ENCODE data around the gene UBE2QL1. TPM values are rescaled to one million over a fixed set of nuclear protein-coding genes. Genes with fewer than 3 reads are reported as not detected.

Gene UBE2QL1
- total and polyA plus RNA-seq, 4 donors: 0.02 to 0.51 (median 0.09) TPM

DNA sequence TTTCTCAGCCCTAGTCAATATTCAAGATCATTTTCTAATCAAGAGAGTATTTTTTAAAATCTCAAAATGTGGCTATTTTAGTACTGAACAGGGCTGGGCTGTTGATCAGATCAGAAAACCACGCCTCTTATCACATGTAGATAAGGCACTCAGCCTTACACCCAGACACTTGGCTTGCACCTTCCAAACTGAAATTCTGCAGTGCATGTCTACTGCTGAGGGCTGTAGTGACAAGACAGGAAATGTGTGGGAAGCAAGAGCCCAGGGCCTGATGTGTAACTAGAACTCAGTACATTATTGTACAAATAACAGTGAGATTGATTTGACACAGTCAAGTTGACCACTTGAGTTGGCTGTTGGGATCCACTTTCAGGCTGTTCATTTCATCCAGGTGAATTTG lies 48.6 kb downstream of the UBE2QL1 start:
- ATAC-seq (ENCODE audit: insufficient read depth, low FRiP score): no peak
- H3K36me3 ChIP-seq (ENCODE audit: control insufficient read depth in 4 of 4, insufficient read depth in 4 of 4, low read length in 4 of 4): no peaks in the 10 kb centered on the region
- H3K27me3 ChIP-seq (ENCODE audit: control insufficient read depth in 3 of 3, insufficient read depth in 3 of 3, low read length in 2 of 3): no peaks in the 10 kb centered on the region
- peaks cover 0 to 11% (median 0%) of the 10 kb centered on the region in 5 donors for H3K4me1 ChIP-seq (ENCODE audit: control insufficient read depth in 5 of 5, insufficient read depth in 5 of 5, low read length in 5 of 5)
- no peak for TF ChIP-seq CTCF (IDR thresholded peaks at IDR 0.05; ENCODE audit: control extremely low read depth, extremely low read depth)
- no peak overlapping the region for H3K27ac ChIP-seq (ENCODE audit: low read depth in 1 of 2, low read length in 1 of 2)
- H3K9me3 ChIP-seq (ENCODE audit: control insufficient read depth in 4 of 4, insufficient read depth in 3 of 4, low read length in 3 of 4): peaks cover 0 to 2% (median 0%) of the 10 kb centered on the region in 4 donors
- no peak overlapping the region for H3K4me3 ChIP-seq
- H3K9ac ChIP-seq (ENCODE audit: insufficient read depth in 1 of 2, low read length in 2 of 2): no peak overlapping the region
- DNase-seq: no peak
- 64 to 77% methylated on average over 1 of the region's 1 CpG for WGBS, 2 donors

DNA sequence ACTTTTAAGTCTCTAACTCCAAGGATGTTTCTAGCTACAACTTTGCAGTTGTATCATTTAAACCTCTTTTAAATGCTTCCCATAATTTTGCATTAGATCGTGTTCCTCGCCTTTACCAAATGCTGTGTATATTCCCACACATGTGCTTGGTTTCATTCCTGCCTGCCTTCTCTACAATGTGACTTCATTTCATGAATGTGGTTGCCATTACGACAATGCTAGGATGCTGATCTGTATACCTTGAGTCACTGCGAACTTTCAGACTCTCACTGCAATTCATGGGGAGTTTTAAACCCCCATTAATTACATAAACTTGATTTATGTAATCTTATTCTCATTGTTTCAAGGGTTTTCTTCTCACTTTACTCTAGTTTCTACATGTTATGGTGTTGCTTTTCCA lies 50.3 kb downstream of the UBE2QL1 start:
- no peak for TF ChIP-seq CTCF (IDR thresholded peaks at IDR 0.05; ENCODE audit: control extremely low read depth, extremely low read depth)
- H3K27me3 ChIP-seq (ENCODE audit: control insufficient read depth in 3 of 3, insufficient read depth in 3 of 3, low read length in 2 of 3): no peaks in the 10 kb centered on the region
- peaks cover 0 to 10% (median 2%) of the 10 kb centered on the region in 4 donors for H3K9me3 ChIP-seq (ENCODE audit: control insufficient read depth in 4 of 4, insufficient read depth in 3 of 4, low read length in 3 of 4)
- 89 to 91% methylated on average over 4 of the region's 4 CpGs for WGBS, 2 donors
- peaks cover 0 to 11% (median 0%) of the 10 kb centered on the region in 5 donors for H3K4me1 ChIP-seq (ENCODE audit: control insufficient read depth in 5 of 5, insufficient read depth in 5 of 5, low read length in 5 of 5)
- ATAC-seq (ENCODE audit: insufficient read depth, low FRiP score): no peak
- no peak overlapping the region for H3K4me3 ChIP-seq
- H3K9ac ChIP-seq (ENCODE audit: insufficient read depth in 1 of 2, low read length in 2 of 2): no peak overlapping the region
- H3K27ac ChIP-seq (ENCODE audit: low read depth in 1 of 2, low read length in 1 of 2): no peak overlapping the region
- no peaks in the 10 kb centered on the region for H3K36me3 ChIP-seq (ENCODE audit: control insufficient read depth in 4 of 4, insufficient read depth in 4 of 4, low read length in 4 of 4)
- DNase-seq: no peak

GRCh38 chr5:6501701-6502100 lies 53.0 kb downstream of the UBE2QL1 start:
- DNase-seq (no peak), ATAC-seq (ENCODE audit: insufficient read depth, low FRiP score) (no peak)
- H3K9me3 ChIP-seq (ENCODE audit: control insufficient read depth in 4 of 4, insufficient read depth in 3 of 4, low read length in 3 of 4): peaks cover 0 to 10% (median 2%) of the 10 kb centered on the region in 4 donors
- TF ChIP-seq CTCF (IDR thresholded peaks at IDR 0.05; ENCODE audit: control extremely low read depth, extremely low read depth): no peak
- no peaks in the 10 kb centered on the region for H3K27me3 ChIP-seq (ENCODE audit: control insufficient read depth in 3 of 3, insufficient read depth in 3 of 3, low read length in 2 of 3)
- 78 to 90% methylated on average over 7 of the region's 7 CpGs for WGBS, 2 donors
- H3K27ac ChIP-seq (ENCODE audit: low read depth in 1 of 2, low read length in 1 of 2): no peak overlapping the region
- H3K36me3 ChIP-seq (ENCODE audit: control insufficient read depth in 4 of 4, insufficient read depth in 4 of 4, low read length in 4 of 4): no peaks in the 10 kb centered on the region
- H3K9ac ChIP-seq (ENCODE audit: insufficient read depth in 1 of 2, low read length in 2 of 2): no peak overlapping the region
- H3K4me3 ChIP-seq: no peak overlapping the region
- peaks cover 0 to 6% (median 0%) of the 10 kb centered on the region in 5 donors for H3K4me1 ChIP-seq (ENCODE audit: control insufficient read depth in 5 of 5, insufficient read depth in 5 of 5, low read length in 5 of 5)

GRCh38 chr5:6502421-6502820 lies 53.8 kb downstream of the UBE2QL1 start:
- H3K27me3 ChIP-seq (ENCODE audit: control insufficient read depth in 3 of 3, insufficient read depth in 3 of 3, low read length in 2 of 3): no peaks in the 10 kb centered on the region
- H3K27ac ChIP-seq (ENCODE audit: low read depth in 1 of 2, low read length in 1 of 2): no peak overlapping the region
- H3K4me3 ChIP-seq: no peak overlapping the region
- DNase-seq: no peak
- peaks cover 0 to 6% (median 0%) of the 10 kb centered on the region in 5 donors for H3K4me1 ChIP-seq (ENCODE audit: control insufficient read depth in 5 of 5, insufficient read depth in 5 of 5, low read length in 5 of 5)
- peaks cover 0 to 15% (median 2%) of the 10 kb centered on the region in 4 donors for H3K9me3 ChIP-seq (ENCODE audit: control insufficient read depth in 4 of 4, insufficient read depth in 3 of 4, low read length in 3 of 4)
- H3K9ac ChIP-seq (ENCODE audit: insufficient read depth in 1 of 2, low read length in 2 of 2): no peak overlapping the region
- no peak for ATAC-seq (ENCODE audit: insufficient read depth, low FRiP score)
- WGBS, 2 donors: 86 to 92% methylated on average over 4 of the region's 4 CpGs
- no peaks in the 10 kb centered on the region for H3K36me3 ChIP-seq (ENCODE audit: control insufficient read depth in 4 of 4, insufficient read depth in 4 of 4, low read length in 4 of 4)
- no peak for TF ChIP-seq CTCF (IDR thresholded peaks at IDR 0.05; ENCODE audit: control extremely low read depth, extremely low read depth)
